HPDE6-E6E7 (cell line): ENCODE data around the gene GNLY.
"Not testable (repeated sequence)": the region's sequence is repeated elsewhere in the genome, so short reads cannot be mapped to it uniquely, and the experiment has no call there.

ENCODE experiments used
- DNase-seq: peaks from one replicate; pipeline ENCODE4 v3.0.0; 2011; ENCODE audit warnings: missing footprints; ENCODE audit errors: extremely low spot score

The GNLY gene

DNA sequence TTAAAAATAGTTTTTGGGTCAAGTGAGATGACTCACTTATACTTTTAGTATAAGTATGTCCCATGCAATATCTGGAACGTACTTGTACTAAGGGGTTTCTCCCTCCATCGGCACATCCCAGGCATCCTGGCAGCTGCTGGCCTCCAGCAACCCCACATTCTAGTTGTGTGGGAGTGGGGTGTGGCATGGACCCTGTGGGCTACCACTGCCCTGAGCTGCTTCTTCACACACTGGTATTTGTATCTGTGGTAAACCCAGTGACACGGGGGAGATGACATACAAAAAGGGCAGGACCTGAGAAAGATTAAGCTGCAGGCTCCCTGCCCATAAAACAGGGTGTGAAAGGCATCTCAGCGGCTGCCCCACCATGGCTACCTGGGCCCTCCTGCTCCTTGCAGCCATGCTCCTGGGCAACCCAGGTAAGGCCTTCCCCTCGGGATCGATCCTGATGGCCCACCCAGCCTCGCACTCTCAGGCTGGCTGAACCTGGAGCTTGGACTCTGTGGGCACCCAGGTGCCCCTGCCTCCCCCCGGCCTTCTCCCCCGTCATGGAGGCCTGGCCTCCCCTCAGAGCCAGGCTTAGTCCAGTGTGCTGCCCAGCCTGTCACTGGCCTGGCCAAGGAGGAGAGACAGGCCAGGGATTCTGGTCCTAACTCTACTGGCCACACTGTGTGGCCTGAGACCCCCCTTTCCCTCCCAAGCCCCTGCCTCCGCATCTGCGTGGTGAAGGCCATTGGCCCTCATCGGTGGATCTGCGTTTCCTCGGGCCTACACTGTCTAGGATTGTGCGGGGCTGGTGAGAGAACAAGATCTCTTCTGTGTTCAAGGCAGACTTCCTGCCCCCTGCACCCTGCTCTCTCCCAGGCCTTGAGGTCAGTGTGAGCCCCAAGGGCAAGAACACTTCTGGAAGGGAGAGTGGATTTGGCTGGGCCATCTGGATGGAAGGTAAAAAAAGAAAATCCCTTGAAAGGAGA, at the start of gene GNLY:
TSS of gene GNLY (plus strand) at position 307 of the 974 bp plus-strand sequence. CDS start at position 368, 61 bp downstream.
- no peak for DNase-seq

DNA sequence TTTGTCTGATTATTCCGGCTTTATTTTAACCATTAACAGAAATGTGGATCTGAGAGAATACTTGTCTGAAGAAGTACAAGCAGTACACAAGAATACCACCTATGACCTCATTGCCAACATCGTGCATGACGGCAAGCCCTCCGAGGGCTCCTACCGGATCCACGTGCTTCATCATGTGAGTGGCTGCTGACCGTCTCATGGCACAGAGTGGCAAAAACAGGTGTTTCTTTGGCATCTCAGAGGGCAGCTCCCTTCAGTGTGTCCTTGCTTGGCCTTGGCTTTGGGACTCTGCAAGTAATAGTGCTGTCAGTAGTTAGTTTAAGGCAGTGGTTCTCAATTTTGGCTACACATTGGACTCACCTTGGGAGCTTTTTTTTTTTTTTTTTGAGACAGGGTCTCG, 49.2 kb upstream of the GNLY start:
- no peak for DNase-seq

DNA sequence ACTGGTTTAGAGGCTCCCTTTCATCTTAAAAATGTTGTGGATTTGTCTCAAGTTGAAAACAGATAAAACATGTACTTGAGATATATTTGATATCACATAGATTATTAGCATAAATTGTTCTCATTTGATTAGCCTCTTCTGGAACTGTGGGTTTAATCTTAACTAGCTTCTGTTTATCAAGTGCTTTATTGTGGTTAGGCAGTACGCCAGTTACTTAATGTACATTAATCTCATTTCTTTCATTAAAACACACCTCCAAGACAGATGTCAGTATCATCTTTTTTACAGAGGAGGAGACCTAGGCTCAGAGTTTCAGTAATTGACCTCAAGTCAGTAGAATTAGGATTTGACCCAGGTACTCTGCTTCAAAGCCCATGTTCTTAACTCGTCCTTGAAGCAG, 48.0 kb upstream of the GNLY start:
- no peak for DNase-seq

GRCh38 chr2:85647823-85648526, 46.2 kb upstream of the GNLY start:
- no peak for DNase-seq

DNA sequence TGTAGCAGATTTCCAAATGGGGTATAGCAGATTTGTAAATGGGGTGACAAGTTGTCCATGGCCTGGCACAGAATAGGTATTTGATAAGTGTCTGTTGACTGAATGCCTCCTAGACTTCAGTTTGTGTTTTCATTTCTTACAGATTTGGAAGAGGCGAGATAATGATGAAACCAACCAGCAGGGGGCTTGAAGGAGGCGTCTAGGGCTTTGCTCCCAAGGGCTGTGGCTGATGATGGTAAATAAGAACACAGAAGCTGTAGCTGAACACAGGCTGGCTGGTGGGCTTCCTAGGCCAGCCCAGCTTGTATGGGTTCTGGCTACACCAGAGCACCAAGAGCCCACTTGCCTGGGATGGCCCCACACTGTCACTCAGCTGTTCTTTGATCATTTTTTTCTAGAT, 45.5 kb upstream of the GNLY start:
- DNase-seq: no peak

- no peak for DNase-seq
These were observed 44.7 kb upstream of the GNLY start for GRCh38 chr2:85649201-85650190.

DNA sequence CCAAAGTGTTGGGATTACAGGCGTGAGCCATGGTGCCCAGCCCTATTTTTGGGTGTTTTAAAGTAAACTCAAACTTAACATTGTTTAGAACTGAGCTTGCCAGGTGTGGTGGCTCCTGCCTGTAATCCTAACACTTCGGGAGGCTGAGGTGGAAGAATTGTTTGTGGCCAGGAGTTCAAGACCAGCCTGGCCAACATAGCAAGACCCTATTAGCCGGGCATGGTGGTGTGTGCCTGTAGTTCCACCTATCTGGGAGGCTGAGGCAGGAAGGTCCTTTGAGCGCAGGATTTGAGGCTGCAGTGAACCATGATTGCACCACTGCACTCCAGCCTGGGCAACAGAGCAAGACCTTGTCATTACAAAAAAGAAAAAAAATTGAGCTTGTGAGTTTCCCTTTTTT, 43.7 kb upstream of the GNLY start:
- DNase-seq: no peak

- DNase-seq: no peak
These were observed 43.1 kb upstream of the GNLY start for GRCh38 chr2:85651097-85651496.

- DNase-seq: no peak
These were observed 42.1 kb upstream of the GNLY start for GRCh38 chr2:85652056-85652455.

- DNase-seq: no peak
These were observed 40.2 kb upstream of the GNLY start for GRCh38 chr2:85653996-85654395.

GRCh38 chr2:85655961-85656417, 38.2 kb upstream of the GNLY start:
- DNase-seq: no peak

- DNase-seq: no peak
These were observed 37.7 kb upstream of the GNLY start for GRCh38 chr2:85656468-85656867.

DNA sequence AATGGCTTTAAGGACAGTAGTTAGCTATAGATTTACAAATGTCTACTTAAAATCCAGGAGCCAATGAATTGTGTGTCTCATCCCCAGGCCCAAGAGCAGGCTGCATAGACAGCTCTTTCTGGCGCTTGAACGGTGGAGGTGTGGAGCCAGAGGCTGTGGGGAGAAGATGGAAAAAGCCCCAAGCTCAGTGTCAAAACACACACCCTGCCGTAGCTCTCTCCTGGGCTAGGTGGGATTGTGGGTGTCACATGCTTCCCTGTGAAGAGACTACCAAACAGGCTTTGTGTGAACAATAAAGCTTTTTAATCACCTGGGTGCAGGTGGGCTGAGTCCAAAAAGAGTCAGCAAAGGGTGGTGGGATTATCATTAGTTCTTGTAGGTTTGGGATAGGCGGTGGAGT, 36.8 kb upstream of the GNLY start:
- DNase-seq: not testable (repeated sequence)

DNA sequence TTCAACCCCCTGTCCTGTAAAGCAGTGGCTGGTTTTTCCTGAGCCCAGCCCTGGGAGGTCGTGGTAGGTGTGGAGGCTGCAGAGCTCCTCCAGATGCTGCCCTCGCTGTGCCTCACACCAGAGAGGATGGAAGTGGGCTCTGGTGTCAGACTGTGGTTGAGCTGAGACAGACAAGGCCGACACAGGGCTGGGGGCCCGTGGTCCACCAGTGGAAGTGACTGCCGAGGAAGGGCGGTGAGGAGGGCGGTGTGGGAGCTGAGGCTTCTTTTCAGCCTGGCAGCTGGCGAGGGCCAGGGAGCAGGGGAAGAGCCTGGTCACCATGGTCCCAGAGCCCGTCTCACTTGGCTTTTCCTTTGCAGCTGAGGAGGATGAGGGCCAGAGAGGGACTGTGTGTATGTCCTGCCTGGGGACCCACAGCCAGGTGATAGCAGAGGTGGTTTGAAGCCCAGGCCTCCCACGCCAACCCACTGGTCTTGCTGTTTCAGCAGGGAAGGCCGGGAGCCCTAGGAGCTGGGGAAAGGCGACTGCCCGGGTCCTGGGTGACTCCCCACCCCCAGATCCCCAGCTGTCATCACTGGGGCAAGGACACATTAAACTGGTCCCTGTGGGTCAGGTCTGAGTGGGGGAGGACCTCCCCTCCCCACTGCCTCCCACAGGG, 34.7 kb upstream of the GNLY start:
- DNase-seq: no peak

DNA sequence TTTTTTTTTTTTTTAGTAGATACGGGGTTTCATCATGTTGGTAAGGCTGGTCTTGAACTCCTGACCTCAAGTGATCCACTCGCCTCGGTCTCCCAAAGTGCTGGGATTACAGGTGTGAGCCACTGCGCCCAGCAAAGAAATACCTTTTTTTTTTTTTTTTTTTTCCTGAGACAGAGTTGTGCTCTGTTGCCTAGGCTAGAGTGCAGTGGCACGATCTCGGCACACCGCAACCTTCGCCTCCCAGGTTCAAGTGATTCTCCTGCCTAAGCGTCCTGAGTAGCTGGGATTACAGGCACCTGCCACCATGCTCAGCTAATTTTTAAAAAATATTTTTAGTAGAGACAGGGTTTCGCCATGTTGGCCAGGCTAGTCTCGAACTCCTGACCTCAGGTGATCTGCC, 33.9 kb upstream of the GNLY start:
- DNase-seq: not testable (repeated sequence)

DNA sequence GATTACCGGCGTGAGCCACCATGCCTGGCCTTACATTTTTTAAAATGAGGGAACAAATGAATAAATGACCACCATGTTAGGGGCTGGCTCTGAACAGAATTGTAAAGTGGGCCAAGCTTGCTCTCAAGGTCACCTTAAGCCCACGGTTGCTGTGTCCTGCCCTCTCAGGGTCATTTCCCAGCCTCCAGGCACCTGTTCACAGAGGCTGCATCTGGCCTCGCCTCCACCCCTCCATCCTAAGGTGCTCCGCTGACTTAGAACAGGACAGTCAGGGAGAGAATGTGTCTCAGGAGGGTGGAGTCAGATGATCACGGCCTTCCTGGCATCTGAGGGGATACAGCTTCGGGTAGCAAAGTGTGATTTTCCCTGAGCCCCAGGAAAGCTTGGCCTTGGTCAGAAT, 33.4 kb upstream of the GNLY start:
- DNase-seq: no peak

DNA sequence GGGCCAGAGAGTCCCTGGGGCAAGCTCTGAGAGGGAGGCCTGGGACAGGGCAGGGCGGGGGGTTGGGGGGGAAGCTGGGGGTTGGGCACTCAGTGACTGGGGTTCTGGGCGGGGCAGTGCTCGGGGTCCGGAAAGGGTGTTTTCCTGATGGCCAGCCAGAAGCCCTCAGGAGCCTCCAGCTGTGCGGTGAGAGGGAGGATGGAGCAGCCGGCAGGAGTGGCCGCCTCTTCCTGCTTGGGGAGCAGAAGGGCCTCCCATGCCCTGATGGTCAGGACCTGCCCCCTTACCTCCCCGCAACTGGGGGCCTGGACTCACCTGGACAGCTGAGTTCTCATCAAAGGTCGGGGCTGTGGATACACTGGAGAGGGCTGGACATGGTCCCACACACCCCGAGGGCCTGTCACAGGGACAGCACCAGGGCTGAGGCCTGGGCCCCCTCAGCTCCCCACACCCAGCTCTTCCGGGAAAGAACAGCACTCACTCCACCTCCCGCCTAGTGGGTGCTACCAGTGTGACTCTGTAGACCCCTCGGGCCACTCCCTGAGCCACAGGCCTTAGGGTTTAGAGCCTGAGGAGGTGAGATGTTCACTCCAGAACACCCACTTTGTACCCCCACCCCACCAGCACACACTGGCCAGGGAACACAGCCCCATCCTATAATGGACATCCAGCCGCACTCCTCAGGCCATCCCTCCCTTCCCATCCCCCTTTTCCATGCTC, 32.9 kb upstream of the GNLY start:
- DNase-seq: no peak

GRCh38 chr2:85662899-85663593, 31.1 kb upstream of the GNLY start:
- DNase-seq: peak; percentile 25
